DMS53 treated with DMSO at 0.1 percent for 48 hours (cell line): ENCODE measurements around the gene ANO1.
"Not testable (repeated sequence)": the region's sequence is repeated elsewhere in the genome, so short reads cannot be mapped to it uniquely, and the experiment has no call there.

Source experiments
- DNase-seq: peaks from one replicate; lab custom pipeline; 2025; ENCODE audit not compliant: unreplicated experiment; lab: John Stamatoyannopoulos, UW

ANO1 gene

GRCh38 chr11:70205049-70205725 lies 127.1 kb downstream of the ANO1 start:
- no peak for DNase-seq

GRCh38 chr11:70205766-70206165 lies 127.6 kb downstream of the ANO1 start:
- DNase-seq, result no peak

- no peak for DNase-seq
Measured at GRCh38 chr11:70206226-70206981, 128.3 kb downstream of the ANO1 start.

GRCh38 chr11:70206982-70207376 lies 128.9 kb downstream of the ANO1 start:
- DNase-seq, result no peak

- no peak for DNase-seq
Measured at GRCh38 chr11:70207531-70208131, 129.5 kb downstream of the ANO1 start.

DNA sequence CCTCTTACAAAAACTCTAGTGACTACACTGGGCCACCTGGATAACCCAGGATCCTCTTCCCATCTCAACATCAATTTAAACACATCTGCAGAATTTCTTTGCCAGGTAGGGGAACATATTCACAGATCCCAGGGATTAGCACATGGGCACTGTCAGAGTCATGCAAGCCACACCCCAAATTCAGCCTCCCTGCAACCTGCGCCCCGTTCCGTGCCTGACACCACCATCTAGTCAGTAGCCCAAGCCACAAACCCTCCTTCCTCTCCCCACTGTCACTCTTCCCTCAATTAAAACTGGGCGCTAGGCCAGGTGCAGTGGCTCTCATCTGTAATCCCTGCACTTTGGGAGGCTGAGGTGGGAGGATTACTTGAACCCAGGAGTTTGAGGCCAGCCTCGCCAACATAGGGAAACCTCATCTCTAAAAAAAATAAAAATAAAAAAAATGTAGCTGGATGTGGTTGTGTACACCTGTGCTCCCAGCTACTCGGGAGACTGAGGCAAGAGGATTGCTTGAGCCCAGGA lies 131.3 kb downstream of the ANO1 start:
- no peak for DNase-seq

DNA sequence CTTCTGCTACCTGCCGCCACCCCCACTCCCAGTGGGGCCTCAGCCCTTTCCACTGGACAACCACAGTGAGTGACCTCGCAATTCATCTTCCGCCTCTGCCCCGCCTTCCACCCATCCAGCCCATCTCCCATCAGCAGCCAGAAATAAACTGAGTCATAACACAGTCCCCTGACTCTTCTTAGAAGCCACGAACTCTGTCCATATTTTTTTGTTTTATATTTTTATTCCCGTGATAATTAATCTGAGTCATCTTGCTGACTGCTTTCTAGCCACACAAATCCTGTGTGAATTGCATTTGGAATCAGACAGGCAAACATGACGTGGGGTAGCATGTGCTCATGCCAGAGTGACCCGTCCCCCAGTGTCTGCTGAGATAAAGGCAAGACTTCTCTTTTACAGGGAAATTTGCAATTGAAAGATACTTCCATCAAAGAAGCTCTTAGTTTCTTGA lies 132.0 kb downstream of the ANO1 start:
- DNase-seq, result no peak

DNA sequence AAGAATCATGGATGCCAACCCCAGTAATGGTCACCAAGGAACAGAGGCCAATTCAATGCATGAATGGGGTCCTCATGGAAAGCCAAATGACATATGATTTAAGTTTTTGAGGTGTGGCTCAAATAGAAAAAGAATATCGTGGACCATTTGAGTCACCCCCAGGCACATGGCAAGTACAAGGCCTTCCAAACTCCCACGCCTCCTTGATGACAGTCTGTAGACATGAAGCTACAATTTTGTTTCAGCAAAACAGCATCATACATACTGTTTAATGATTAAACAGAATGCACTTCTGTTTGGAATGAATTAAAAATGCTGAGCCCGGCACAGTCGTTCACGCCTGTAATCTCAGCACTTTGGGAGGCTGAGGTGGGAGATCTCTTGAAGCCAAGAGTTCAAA lies 132.4 kb downstream of the ANO1 start:
- DNase-seq, result no peak

GRCh38 chr11:70212227-70212811 lies 134.2 kb downstream of the ANO1 start:
- DNase-seq, result no peak

DNA sequence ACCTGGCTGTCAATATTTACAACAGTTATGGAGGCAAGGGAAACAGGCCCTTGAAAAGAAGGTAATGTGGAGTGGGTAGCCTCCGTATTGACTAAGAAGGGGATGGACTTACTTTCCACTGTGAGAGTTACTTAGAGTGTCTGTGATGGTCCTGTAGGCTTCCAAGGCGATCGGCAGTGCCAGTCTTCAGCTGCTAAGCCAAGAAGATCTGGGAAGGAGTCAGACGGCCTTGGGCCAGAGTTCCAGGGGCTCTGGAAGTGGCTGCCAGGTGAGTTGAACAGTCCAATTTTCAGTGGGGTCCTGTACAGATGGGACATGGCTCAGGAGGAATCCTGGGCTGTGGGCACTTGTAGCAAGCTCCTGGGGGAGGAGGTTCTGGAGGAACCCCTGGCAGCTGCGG lies 139.3 kb downstream of the ANO1 start:
- not testable (repeated sequence) for DNase-seq

- DNase-seq, result not testable (repeated sequence)
Measured at GRCh38 chr11:70218076-70218475, 140.0 kb downstream of the ANO1 start.

- no peak for DNase-seq
Measured at GRCh38 chr11:70220136-70220535, 142.0 kb downstream of the ANO1 start.

DNA sequence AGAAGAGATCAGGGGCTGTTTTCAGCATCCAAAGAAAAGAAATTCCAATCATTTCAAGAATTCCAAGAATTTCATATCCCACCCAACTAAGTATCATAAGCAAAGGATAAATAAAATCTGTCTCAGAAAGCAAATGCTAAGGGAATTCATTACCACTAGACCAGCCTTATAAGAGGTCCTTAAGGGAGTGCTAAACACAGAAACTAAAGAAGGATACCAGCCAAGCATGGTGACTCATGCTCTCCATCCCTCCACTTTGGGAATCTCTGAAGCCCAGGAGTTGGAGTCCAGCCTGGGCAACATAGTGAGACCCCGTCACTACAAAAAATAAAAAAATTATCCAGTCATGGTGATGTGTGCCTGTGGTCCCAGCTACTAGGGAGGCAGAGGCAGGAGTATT lies 142.8 kb downstream of the ANO1 start:
- no peak for DNase-seq

- no peak for DNase-seq
Measured at GRCh38 chr11:70225681-70226177, 147.6 kb downstream of the ANO1 start.

DNA sequence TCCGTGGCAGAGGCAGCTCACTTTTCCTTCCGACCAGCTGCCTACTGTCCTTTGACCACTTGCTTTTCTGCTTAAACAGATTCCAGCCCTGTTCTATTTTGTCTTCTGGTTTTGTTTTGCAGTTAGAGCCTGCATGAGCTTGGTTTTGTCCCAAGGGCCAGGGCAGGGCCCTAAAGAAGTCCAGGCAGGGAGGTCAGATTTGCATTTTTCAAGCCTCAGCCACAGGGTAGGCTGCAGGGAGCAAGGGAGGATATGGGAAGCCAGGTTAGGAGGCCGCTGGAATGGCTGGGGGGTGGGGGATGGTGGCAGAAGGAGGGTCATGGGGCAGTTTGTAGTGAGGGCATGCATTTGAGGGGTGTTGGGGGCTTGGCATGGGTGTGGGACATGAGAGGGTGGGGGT lies 148.1 kb downstream of the ANO1 start:
- DNase-seq, result no peak

DNA sequence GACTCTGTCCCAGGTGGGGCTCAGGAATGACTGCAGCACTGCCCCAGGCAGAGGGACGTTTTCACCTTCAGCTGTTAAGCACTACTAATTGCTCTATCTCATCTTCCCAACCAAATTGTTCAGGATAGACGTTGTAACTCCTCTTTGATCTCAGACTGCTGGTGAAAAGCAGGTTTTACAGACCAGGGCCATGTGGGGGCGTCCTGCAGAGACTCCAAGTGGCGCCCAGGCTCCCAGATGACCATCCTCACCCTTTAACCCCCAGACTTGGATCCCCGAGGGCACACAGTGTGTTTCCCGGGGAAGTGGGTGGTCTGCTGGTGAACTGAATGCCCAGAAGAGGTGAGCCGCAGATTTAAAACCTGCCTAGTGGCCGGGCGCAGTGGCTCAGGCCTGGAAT lies 148.8 kb downstream of the ANO1 start:
- no peak for DNase-seq

- no peak for DNase-seq
Measured at GRCh38 chr11:70229737-70230136, 151.6 kb downstream of the ANO1 start.

DNA sequence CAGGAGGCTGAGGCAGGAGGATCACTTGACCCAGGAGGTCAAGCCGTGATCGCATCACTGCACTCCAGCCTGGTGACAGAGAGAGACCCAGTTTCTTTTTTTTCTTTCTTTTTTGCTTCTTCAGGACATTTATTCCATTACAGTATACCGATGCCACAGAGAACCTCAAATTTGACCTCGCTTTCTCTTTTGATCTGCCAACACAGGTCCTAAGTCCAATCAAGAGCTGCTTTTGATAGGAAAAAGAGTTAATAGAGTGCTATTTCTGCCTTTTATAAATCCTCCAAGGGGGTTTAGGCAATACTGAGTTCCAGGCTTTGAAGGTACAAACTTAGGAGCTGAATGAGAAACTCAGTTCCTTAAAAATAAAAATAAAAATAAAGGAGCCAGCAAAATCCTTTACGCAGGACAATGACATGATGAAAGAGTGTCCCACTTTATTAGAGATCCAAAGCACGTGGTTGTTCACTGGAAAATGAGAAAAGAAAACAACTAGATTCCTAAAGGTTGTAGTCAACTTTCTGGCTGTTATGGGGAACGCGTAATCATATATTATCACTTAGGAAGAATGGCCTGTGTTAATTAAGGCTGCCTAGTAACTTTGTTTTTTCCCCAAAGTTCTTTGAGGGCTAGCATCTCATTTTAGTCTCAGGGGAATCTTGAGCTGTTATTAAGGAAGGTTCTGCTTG lies 152.2 kb downstream of the ANO1 start:
- no peak for DNase-seq

DNA sequence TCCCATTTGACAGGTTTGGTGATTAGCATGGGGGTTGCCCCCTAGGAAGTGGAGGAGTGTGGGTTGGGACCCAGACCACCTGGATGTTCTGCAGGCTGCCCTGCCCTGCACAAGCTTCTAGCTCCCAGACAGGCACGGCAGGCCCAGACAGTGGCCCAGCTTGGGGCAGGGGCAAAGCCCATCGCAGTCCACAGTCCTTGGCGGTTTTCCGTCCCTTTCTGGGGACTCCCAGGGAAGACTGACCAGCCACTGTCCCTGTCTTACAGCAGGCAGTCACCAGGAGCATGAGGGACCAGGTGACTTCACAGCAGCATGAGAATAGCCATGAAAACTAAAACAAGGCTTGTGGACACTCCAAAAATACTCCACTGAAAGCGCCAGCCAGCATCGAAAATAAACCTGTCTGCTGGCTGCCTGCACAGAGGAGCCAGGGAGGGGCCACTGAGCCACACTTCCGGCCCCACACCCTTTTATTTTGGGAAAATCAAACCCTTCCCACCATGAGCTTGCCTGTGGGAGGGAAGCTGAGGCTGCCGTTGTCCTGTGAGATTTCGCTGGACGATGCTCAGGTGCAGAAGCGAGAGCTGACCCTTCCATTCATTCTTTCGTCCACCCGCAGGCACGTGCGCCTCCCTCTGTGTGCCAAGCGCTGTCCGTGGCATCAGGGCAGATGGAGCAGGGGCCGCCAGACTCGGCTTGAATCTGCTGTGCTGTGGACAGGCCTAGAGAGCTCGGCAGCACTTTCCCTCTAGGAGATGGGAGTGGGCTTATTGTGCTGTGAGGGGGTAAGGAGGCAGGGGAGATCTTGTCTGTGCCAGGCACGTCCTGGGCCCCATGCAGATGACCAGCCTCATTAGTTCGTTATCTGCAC lies 153.0 kb downstream of the ANO1 start:
- DNase-seq, result no peak

DNA sequence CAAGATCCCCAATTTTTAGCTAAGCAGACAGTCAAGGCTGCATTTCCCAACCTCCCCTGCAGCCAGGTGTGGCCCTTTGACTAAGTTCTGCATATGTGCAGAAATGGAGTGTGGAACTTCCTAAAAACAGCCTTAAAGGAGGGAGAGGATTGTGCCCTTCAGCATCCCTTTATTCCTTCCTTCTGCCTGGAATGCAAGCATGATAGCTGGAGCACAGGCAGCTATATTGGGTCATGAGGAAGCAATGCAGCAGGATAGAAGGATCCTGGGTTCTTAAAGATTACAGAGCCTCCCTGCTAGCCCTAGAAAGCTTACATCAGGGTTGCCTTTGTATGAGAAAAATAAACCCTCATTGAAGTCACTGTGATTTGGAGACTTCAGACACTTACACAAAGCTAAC lies 154.9 kb downstream of the ANO1 start:
- DNase-seq, result no peak
